ENCODE measurements around the gene MRPS33.
"Not testable (repeated sequence)": the region's sequence is repeated elsewhere in the genome, so short reads cannot be mapped to it uniquely, and the experiment has no call there.

MRPS33 gene

GRCh38 chr7:141014524-141015395, at the start of gene MRPS33:
MRPS33 (minus strand) TSS chr7:141014952; CDS start chr7:141010633, 4,319 bp downstream.
- no peaks in the 10 kb centered on the region for H3K27me3 ChIP-seq (ENCODE audit: control insufficient read depth, insufficient read depth, low read length)
- H3K36me3 ChIP-seq (ENCODE audit: control insufficient read depth, insufficient read depth, low read length), result peaks cover 10% of the 10 kb centered on the region
- peak within 1 kb of the TSS; percentile 91 for H3K9ac ChIP-seq (ENCODE audit: low read depth, low read length)
- peaks cover 7% of the 10 kb centered on the region; the same call in 1 of the 2 replicates for H3K4me1 ChIP-seq (ENCODE audit: control insufficient read depth, insufficient read depth, low read length)
- no peaks in the 10 kb centered on the region for H3K9me3 ChIP-seq (ENCODE audit: control insufficient read depth, insufficient read depth, low read length)
- H3K4me3 ChIP-seq (ENCODE audit: low read depth, low read length), result peak within 1 kb of the TSS; percentile 90
- peak within 1 kb of the TSS; percentile 91 for H3K27ac ChIP-seq (ENCODE audit: low read depth, low read length)

GRCh38 chr7:141057788-141058187, 43.0 kb upstream of the MRPS33 start:
- Histone ChIP-seq H3K4me3 (ENCODE audit: low read depth, low read length) (no peak overlapping the region), H3K4me1 (ENCODE audit: control insufficient read depth, insufficient read depth, low read length) (no peaks in the 10 kb centered on the region), H3K27ac (ENCODE audit: low read depth, low read length) (no peak overlapping the region), H3K9me3 (ENCODE audit: control insufficient read depth, insufficient read depth, low read length) (no peaks in the 10 kb centered on the region), H3K27me3 (ENCODE audit: control insufficient read depth, insufficient read depth, low read length) (no peaks in the 10 kb centered on the region), H3K36me3 (ENCODE audit: control insufficient read depth, insufficient read depth, low read length) (no peaks in the 10 kb centered on the region), H3K9ac (ENCODE audit: low read depth, low read length) (no peak overlapping the region)

GRCh38 chr7:141055146-141055545, 40.4 kb upstream of the MRPS33 start:
- H3K27ac ChIP-seq (ENCODE audit: low read depth, low read length), result no peak overlapping the region
- no peaks in the 10 kb centered on the region for H3K9me3 ChIP-seq (ENCODE audit: control insufficient read depth, insufficient read depth, low read length)
- H3K9ac ChIP-seq (ENCODE audit: low read depth, low read length), result no peak overlapping the region
- H3K4me1 ChIP-seq (ENCODE audit: control insufficient read depth, insufficient read depth, low read length), result no peaks in the 10 kb centered on the region
- H3K27me3 ChIP-seq (ENCODE audit: control insufficient read depth, insufficient read depth, low read length), result no peaks in the 10 kb centered on the region
- no peak overlapping the region for H3K4me3 ChIP-seq (ENCODE audit: low read depth, low read length)
- H3K36me3 ChIP-seq (ENCODE audit: control insufficient read depth, insufficient read depth, low read length), result no peaks in the 10 kb centered on the region

DNA sequence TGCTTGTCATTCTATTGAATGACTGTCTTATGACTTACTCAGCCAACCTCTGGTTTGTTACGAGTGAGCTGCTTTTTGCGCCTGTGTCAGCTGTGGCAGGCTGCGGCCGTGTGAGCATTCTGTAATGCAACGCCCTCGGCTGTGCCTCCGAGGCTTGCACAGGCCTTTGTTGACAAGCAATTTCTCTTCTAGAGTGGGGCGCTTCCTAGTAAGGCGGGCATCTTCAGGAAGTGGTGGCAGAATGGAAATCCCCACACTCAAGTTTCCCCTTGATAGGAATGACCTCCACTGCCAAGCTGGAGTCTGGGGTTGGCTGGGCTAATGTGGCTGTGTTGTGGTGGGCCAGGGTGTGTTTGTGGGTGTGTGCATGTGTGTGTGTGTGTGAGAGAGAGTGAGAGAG, 38.9 kb upstream of the MRPS33 start:
- H3K9me3 ChIP-seq (ENCODE audit: control insufficient read depth, insufficient read depth, low read length), result no peaks in the 10 kb centered on the region
- H3K27me3 ChIP-seq (ENCODE audit: control insufficient read depth, insufficient read depth, low read length), result no peaks in the 10 kb centered on the region
- no peaks in the 10 kb centered on the region for H3K36me3 ChIP-seq (ENCODE audit: control insufficient read depth, insufficient read depth, low read length)
- H3K27ac ChIP-seq (ENCODE audit: low read depth, low read length), result no peak overlapping the region
- H3K4me1 ChIP-seq (ENCODE audit: control insufficient read depth, insufficient read depth, low read length), result no peaks in the 10 kb centered on the region
- H3K9ac ChIP-seq (ENCODE audit: low read depth, low read length), result no peak overlapping the region
- no peak overlapping the region for H3K4me3 ChIP-seq (ENCODE audit: low read depth, low read length)

- Histone ChIP-seq H3K27ac (ENCODE audit: low read depth, low read length) (no peak overlapping the region), H3K27me3 (ENCODE audit: control insufficient read depth, insufficient read depth, low read length) (no peaks in the 10 kb centered on the region)
Observed at GRCh38 chr7:141045842-141046620, 31.3 kb upstream of the MRPS33 start.

GRCh38 chr7:141045126-141045841, 30.5 kb upstream of the MRPS33 start:
- H3K27ac ChIP-seq (ENCODE audit: low read depth, low read length), result no peak overlapping the region
- no peak overlapping the region for H3K9ac ChIP-seq (ENCODE audit: low read depth, low read length)
- H3K4me3 ChIP-seq (ENCODE audit: low read depth, low read length), result no peak overlapping the region
- H3K36me3 ChIP-seq (ENCODE audit: control insufficient read depth, insufficient read depth, low read length), result no peaks in the 10 kb centered on the region
- no peaks in the 10 kb centered on the region for H3K9me3 ChIP-seq (ENCODE audit: control insufficient read depth, insufficient read depth, low read length)
- no peaks in the 10 kb centered on the region for H3K27me3 ChIP-seq (ENCODE audit: control insufficient read depth, insufficient read depth, low read length)
- H3K4me1 ChIP-seq (ENCODE audit: control insufficient read depth, insufficient read depth, low read length), result no peaks in the 10 kb centered on the region

More at GRCh38 chr7:141045842-141046620, 31.3 kb upstream of the MRPS33 start:
- Histone ChIP-seq H3K36me3 (ENCODE audit: control insufficient read depth, insufficient read depth, low read length) (no peaks in the 10 kb centered on the region), H3K9ac (ENCODE audit: low read depth, low read length) (no peak overlapping the region), H3K4me3 (ENCODE audit: low read depth, low read length) (no peak overlapping the region), H3K4me1 (ENCODE audit: control insufficient read depth, insufficient read depth, low read length) (no peaks in the 10 kb centered on the region), H3K9me3 (ENCODE audit: control insufficient read depth, insufficient read depth, low read length) (no peaks in the 10 kb centered on the region)

GRCh38 chr7:141043616-141044015, 28.9 kb upstream of the MRPS33 start:
- Histone ChIP-seq H3K4me3 (ENCODE audit: low read depth, low read length) (no peak overlapping the region), H3K4me1 (ENCODE audit: control insufficient read depth, insufficient read depth, low read length) (no peaks in the 10 kb centered on the region), H3K36me3 (ENCODE audit: control insufficient read depth, insufficient read depth, low read length) (no peaks in the 10 kb centered on the region), H3K9ac (ENCODE audit: low read depth, low read length) (no peak overlapping the region), H3K9me3 (ENCODE audit: control insufficient read depth, insufficient read depth, low read length) (no peaks in the 10 kb centered on the region), H3K27me3 (ENCODE audit: control insufficient read depth, insufficient read depth, low read length) (no peaks in the 10 kb centered on the region), H3K27ac (ENCODE audit: low read depth, low read length) (no peak overlapping the region)

- Histone ChIP-seq H3K9me3 (ENCODE audit: control insufficient read depth, insufficient read depth, low read length) (no peaks in the 10 kb centered on the region), H3K9ac (ENCODE audit: low read depth, low read length) (no peak overlapping the region), H3K36me3 (ENCODE audit: control insufficient read depth, insufficient read depth, low read length) (no peaks in the 10 kb centered on the region), H3K27ac (ENCODE audit: low read depth, low read length) (no peak overlapping the region), H3K27me3 (ENCODE audit: control insufficient read depth, insufficient read depth, low read length) (no peaks in the 10 kb centered on the region), H3K4me3 (ENCODE audit: low read depth, low read length) (no peak overlapping the region), H3K4me1 (ENCODE audit: control insufficient read depth, insufficient read depth, low read length) (no peaks in the 10 kb centered on the region)
Observed at GRCh38 chr7:141042222-141043193, 27.8 kb upstream of the MRPS33 start.

- no peak overlapping the region for H3K27ac ChIP-seq (ENCODE audit: low read depth, low read length)
- H3K27me3 ChIP-seq (ENCODE audit: control insufficient read depth, insufficient read depth, low read length), result no peaks in the 10 kb centered on the region
- H3K4me3 ChIP-seq (ENCODE audit: low read depth, low read length), result no peak overlapping the region
- no peaks in the 10 kb centered on the region for H3K4me1 ChIP-seq (ENCODE audit: control insufficient read depth, insufficient read depth, low read length)
- H3K9me3 ChIP-seq (ENCODE audit: control insufficient read depth, insufficient read depth, low read length), result no peaks in the 10 kb centered on the region
- no peak overlapping the region for H3K9ac ChIP-seq (ENCODE audit: low read depth, low read length)
- H3K36me3 ChIP-seq (ENCODE audit: control insufficient read depth, insufficient read depth, low read length), result no peaks in the 10 kb centered on the region
Observed at GRCh38 chr7:141039376-141039775, 24.6 kb upstream of the MRPS33 start.

DNA sequence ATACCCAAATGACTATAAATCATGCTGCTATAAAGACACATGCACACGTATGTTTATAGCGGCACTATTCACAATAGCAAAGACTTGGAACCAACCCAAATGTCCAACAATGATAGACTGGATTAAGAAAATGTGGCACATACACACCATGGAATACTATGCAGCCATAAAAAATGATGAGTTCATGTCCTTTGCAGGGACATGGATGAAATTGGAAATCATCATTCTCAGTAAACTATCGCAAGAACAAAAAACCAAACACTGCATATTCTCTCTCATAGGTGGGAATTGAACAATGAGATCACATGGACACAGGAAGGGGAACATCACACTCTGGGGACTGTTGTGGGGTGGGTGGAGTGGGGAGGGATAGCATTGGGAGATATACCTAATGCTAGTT, 23.3 kb upstream of the MRPS33 start:
- not testable (repeated sequence) for H3K27ac ChIP-seq (ENCODE audit: low read depth, low read length); H3K4me3 ChIP-seq (ENCODE audit: low read depth, low read length); H3K9me3 ChIP-seq (ENCODE audit: control insufficient read depth, insufficient read depth, low read length); H3K4me1 ChIP-seq (ENCODE audit: control insufficient read depth, insufficient read depth, low read length); H3K9ac ChIP-seq (ENCODE audit: low read depth, low read length); H3K36me3 ChIP-seq (ENCODE audit: control insufficient read depth, insufficient read depth, low read length); H3K27me3 ChIP-seq (ENCODE audit: control insufficient read depth, insufficient read depth, low read length)
